GM21423 (cell line): ENCODE data around the gene SNIP1.
"Not testable (repeated sequence)": the region's sequence is repeated elsewhere in the genome, so short reads cannot be mapped to it uniquely, and the experiment has no call there.

ENCODE experiments used
- ATAC-seq: cut with Tn5 transposase; IDR thresholded peaks from one replicate; pipeline ENCODE4 v1.9.1; 2021; ENCODE audit warnings: mild to moderate bottlenecking, moderate library complexity; ENCODE audit not compliant: unreplicated experiment

Gene SNIP1, protein sequence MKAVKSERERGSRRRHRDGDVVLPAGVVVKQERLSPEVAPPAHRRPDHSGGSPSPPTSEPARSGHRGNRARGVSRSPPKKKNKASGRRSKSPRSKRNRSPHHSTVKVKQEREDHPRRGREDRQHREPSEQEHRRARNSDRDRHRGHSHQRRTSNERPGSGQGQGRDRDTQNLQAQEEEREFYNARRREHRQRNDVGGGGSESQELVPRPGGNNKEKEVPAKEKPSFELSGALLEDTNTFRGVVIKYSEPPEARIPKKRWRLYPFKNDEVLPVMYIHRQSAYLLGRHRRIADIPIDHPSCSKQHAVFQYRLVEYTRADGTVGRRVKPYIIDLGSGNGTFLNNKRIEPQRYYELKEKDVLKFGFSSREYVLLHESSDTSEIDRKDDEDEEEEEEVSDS

GRCh38 chr1:37553927-37554808 is at the start of gene SNIP1:
Gene SNIP1, minus strand, starts transcription at chr1:37554293. Its CDS starts 64 bp downstream, at chr1:37554229.
- peak; percentile 84 for ATAC-seq

GRCh38 chr1:37602750-37603694 is 48.9 kb upstream of the SNIP1 start:
- ATAC-seq: no peak

- ATAC-seq: no peak
Measured at GRCh38 chr1:37601441-37601840, 47.3 kb upstream of the SNIP1 start.

DNA sequence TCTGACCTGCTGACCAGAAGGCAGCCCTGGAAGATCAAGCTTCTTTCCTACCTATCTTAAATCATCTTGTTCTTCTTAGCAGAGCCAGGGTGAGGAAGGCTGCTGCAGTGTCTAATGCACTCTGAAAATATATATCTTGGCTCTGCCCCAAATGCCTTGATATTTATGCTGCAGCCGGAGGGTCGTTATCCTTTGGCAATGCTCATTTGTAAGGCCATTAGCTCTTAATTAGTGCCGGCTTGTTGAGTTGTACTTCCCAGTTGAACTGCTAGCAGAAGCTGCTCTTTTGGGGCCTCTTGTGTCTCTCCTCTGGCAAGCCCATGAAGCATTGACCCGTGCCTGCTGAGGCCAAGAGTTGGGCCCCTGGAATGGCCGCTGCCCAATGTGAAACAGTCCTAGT is 45.8 kb upstream of the SNIP1 start:
- no peak for ATAC-seq

DNA sequence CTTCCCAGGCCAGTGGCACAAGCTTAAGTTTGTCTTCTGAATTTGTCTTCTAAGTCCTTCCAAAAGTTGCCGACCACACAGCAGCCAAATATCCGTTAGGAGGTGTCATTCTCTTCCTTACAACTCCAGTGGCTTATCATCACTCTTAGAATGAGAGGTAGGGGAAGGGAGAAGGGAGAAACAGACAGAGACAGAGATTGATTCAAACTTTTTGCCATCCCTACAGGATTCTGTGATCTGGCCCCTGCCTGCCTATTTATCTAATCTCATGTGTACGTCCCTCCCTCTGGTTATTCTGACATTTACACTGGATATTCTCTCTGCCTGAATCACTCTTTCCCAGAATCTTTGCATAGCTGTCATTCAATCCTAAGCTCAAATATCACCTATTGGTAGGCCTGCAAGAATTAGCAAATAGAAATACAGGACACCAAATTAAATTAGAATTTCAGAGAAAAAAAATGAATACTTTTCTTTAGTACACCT is 42.1 kb upstream of the SNIP1 start:
- no peak for ATAC-seq

- peak; percentile 98 for ATAC-seq
Measured at GRCh38 chr1:37595440-37596181, 41.5 kb upstream of the SNIP1 start, which contains the start of gene GNL2. Gene GNL2, minus strand, starts transcription at chr1:37595937. Its CDS starts 115 bp downstream, at chr1:37595822.

- ATAC-seq: no peak
Measured at GRCh38 chr1:37593726-37594125, 39.6 kb upstream of the SNIP1 start.

DNA sequence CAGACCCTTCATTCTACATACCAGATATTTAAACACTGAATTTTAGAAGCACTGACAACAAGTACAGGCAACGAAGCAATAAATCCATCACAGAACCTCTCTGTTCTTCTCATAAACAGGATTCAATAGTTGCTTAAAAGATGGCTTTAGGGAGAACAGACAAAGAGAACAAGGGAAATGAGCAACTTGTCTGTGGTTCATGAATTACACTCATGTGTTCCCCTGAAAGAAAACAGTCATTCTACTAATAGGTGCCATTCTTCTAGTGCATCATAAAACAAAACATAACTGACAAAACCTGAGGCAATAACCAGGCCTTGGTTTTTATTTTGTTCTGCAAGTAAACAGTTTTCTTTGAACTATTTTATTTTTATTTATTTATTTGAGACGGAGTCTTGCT is 34.8 kb upstream of the SNIP1 start:
- ATAC-seq: no peak

DNA sequence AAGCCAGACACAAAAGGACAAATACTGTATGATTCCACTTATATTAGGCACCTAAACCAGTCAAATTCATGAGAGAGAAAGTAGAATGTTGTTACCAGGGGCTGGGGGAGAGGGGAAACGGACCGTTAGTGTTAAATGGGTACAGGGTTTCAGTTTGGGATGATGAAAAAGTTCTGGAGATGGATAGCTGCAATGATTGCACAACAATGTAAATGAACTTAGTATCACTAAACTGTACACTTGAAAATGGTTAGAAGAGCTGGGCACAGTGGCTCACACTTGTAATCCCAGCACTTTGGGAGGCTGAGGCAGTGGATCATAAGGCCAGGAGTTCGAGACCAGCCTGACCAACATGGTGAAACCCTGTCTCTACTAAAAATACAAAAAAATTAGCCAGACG is 30.5 kb upstream of the SNIP1 start:
- not testable (repeated sequence) for ATAC-seq

- ATAC-seq: no peak
Measured at GRCh38 chr1:37575692-37576091, 21.6 kb upstream of the SNIP1 start.

GRCh38 chr1:37574834-37575480 is 20.9 kb upstream of the SNIP1 start:
- ATAC-seq: no peak

DNA sequence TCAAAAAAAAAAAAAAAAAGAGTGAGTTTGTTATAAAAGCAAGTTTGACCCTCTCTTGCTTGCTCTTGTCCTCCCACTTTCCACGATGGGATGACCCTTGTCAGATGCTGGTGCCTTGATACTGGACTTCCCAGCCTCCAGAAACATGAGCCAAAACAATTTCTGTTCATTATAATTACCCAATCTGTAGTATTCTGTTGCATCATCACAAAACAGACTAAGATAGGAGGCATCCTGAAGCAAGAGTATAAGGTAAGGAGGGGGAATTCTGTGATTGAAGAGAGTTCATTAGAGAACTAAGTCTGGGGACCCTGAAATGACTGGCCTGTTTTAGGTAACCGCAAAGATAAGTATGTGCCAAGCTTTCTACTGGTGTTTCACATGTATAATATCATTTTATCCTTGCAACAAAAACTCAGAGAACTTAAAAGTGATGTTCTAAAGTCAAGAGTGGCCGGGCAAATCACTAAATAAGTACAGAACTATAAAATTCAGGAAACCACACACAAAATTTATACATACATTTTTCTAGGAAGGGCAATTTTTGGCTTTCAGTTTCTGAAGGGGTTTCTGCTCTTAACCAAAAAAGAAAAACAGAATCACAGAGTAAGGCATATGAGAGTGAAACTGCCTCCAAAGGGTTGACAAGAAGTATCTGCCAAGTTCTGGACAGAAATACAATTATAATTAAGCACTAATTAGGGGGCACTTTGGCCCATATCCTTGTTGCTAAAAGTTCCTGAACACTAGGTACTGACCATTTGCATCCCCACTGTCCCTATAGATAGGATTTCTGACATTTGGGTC is 16.6 kb upstream of the SNIP1 start:
- ATAC-seq: no peak

GRCh38 chr1:37567023-37567422 is 12.9 kb upstream of the SNIP1 start:
- no peak for ATAC-seq

GRCh38 chr1:37564892-37565291 is 10.8 kb upstream of the SNIP1 start:
- no peak for ATAC-seq

GRCh38 chr1:37562984-37563383 is 8.9 kb upstream of the SNIP1 start:
- no peak for ATAC-seq

DNA sequence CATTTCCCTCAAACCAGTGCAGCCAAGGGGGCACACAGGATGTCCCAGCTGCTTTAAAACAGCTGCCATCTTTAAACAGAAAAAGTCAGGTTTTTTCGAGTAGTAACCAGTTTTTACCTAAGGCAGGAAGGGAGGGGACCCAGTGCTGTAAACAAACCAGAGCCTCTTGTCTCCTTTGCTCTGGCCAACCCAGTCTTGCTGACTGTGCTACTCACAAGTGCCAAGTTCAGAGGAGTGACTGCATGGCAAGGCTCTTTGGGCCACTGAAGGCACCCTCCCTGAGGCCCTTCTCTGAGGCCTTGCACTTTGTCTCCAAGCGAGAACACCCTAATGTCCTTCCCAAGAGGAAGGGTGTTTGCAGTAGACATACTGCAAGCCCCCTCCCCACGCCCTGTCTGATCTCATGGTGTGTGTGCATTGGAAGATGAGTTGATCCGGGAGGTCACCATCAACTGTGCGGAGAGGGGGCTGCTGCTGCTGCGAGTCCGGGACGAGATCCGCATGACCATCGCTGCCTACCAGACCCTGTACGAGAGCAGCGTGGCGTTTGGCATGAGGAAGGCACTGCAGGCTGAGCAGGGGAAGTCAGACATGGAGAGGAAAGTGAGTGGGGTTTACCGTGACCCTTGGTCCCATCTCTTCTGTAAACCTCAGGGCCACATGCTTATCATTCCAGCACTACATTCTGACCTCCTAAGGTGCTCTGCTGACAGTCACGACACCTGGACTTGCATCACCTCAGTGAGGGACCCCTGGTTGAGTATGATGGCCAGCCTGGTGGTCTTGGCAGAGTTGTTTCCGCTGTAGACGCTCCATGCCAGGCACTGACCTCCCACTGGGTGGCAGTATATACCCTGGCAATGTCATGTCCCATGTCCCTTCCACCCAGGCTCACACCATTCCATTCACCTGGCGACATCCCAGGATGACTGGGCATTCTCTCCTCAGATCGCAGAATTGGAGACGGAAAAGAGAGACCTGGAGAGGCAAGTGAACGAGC is 7.3 kb upstream of the SNIP1 start:
- no peak for ATAC-seq

DNA sequence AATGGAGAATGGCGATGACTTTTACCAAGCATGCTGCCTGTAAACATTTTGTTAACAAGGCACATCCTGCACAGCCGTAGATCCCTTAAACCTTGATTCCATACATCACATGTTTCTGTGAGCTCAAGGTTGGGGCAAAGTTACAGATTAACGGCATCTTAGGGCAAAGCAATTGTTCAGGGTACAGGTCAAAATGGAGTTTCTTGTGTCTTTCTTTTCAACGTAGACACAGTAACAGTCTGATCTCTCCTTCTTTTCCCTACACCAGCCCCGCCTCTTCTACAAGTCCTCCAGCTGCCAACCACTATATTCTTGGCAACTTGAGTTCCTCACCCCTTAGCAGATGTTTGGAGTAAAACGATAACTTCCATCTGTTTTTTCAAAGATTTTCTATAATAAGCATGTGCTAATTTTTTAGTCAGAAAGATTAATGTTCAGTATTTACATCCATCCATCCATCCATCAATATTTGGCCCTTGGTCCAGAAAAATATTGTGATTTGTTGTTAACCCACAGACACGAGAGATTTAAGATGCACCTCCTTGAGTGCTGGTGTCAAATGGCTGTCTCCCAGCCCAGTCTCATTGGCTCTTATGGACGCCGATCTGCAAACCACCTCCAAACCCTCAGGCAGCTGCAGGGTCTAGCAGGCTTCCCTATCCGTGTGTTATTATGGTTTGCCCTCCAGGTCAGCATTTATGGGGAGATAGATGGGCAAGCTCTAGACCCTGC is 6.5 kb upstream of the SNIP1 start:
- no peak for ATAC-seq
